Liver (tissue), 10 donors: ENCODE data around the gene HIF3A. TPM values are rescaled to one million over a fixed set of nuclear protein-coding genes. Genes with fewer than 3 reads are reported as not detected.

Source experiments
- DNase-seq: peaks from one replicate; pipeline ENCODE4 v3.0.0-alpha.2; 2017; ENCODE audit warnings: low spot score
- H3K27ac ChIP-seq, 2 donors: one replicate each; pipeline ENCODE4 v1.7.0; 2013; ENCODE audit warnings: inconsistent platforms in 2 of 2, low read length in 2 of 2, control low read depth in 1 of 2, low read depth in 1 of 2, mild to moderate bottlenecking in 1 of 2
- H3K27me3 ChIP-seq, 4 donors: one replicate each; pipeline versions ENCODE4 v1.6.1 to v1.7.0; 2013; ENCODE audit warnings: low read length in 3 of 4, inconsistent platforms in 1 of 4, mild to moderate bottlenecking in 1 of 4, moderate library complexity in 1 of 4; ENCODE audit not compliant: control insufficient read depth in 4 of 4, insufficient read depth in 4 of 4
- H3K36me3 ChIP-seq, 4 donors: one replicate each; pipeline versions ENCODE4 v1.6.1 to v1.7.0; 2013; ENCODE audit warnings: low read length in 3 of 4, mild to moderate bottlenecking in 3 of 4, low read depth in 1 of 4, moderate library complexity in 1 of 4; ENCODE audit not compliant: control insufficient read depth in 4 of 4, insufficient read depth in 3 of 4
- H3K4me1 ChIP-seq, 4 donors: one replicate each; pipeline versions ENCODE4 v1.6.1 to v1.7.0; 2013; ENCODE audit warnings: low read length in 3 of 4, mild to moderate bottlenecking in 3 of 4, moderate library complexity in 1 of 4; ENCODE audit not compliant: control insufficient read depth in 4 of 4, insufficient read depth in 4 of 4
- H3K4me3 ChIP-seq, 3 donors: one replicate each; pipeline versions ENCODE4 v1.6.1 to v1.7.0; 2013; ENCODE audit warnings: low read length in 3 of 3, control low read depth in 1 of 3, low read depth in 1 of 3, mild to moderate bottlenecking in 1 of 3
- H3K9ac ChIP-seq, 2 donors: one replicate each; pipeline ENCODE4 v1.7.0; 2013; ENCODE audit warnings: low read length in 2 of 2, mild to moderate bottlenecking in 2 of 2, moderate library complexity in 2 of 2, control low read depth in 1 of 2, low read depth in 1 of 2
- H3K9me3 ChIP-seq, 4 donors: one replicate each; pipeline versions ENCODE4 v1.6.1 to v1.7.0; 2013; ENCODE audit warnings: low read length in 3 of 4; ENCODE audit not compliant: control insufficient read depth in 4 of 4
- FOXA1 ChIP-seq: IDR thresholded peaks from 2 replicates; pipeline ENCODE4 v1.6.1; 2016; ENCODE audit warnings: antibody characterized with exemption
- MAX ChIP-seq: IDR thresholded peaks from 2 replicates; pipeline ENCODE4 v1.6.1; 2016; ENCODE audit warnings: antibody characterized with exemption
- NR2F2 ChIP-seq: IDR thresholded peaks from 2 replicates; pipeline ENCODE4 v1.6.1; 2016; ENCODE audit warnings: antibody characterized with exemption
- WGBS: extraction: QIAGEN DNeasy Blood & Tissue Kit; methylation state at CpG from one replicate; pipeline ENCODE4 v1.1.7; 2013; 5-methylcytosine and 5-hydroxymethylcytosine counted together
- polyA plus RNA-seq, 2 donors: library from polyadenylated mRNA; stranded (reverse) in 1 of 2; unstranded in 1 of 2; fragments of 200-250 nt in 1 of 2; fragments of >200 nt in 1 of 2; fragmentation: Nextera tagmentation in 1 of 2; extraction: Ambion mirVana in 1 of 2; gene quantifications; one replicate each; pipeline versions ENCODE4 v1.2.1 to v1.2.3, GENCODE V29; 2013 to 2015
- small RNA-seq: library from RNA; depleted of rRNA; stranded (forward); fragments of <200 nt; gene quantifications from one replicate; pipeline ENCODE3, GENCODE V24; 2014
- total RNA-seq, 2 donors: library from RNA; depleted of rRNA; stranded (reverse); fragments of >200 nt; gene quantifications; one replicate each; pipeline ENCODE4 v1.2.3, GENCODE V29; 2014
- donor health status: healthy.
- donor health status: healthy.
- donor health status: healthy.
- donor health status: healthy.
- donor health status: healthy.

Gene HIF3A
- total and polyA plus RNA-seq, 4 donors: 2.2 to 20.5 (median 6.8) TPM

GRCh38 chr19:46392837-46393236 is 96.0 kb downstream of the HIF3A start:
- no peaks in the 10 kb centered on the region for H3K27me3 ChIP-seq
- no peak for DNase-seq
- H3K9ac ChIP-seq: no peak overlapping the region
- WGBS: 68% methylated on average over 4 of the region's 4 CpGs
- no peak overlapping the region for H3K27ac ChIP-seq
- no peaks in the 10 kb centered on the region for H3K4me1 ChIP-seq
- H3K36me3 ChIP-seq: peaks cover 0 to 32% (median 12%) of the 10 kb centered on the region in 4 donors
- H3K4me3 ChIP-seq: no peak overlapping the region
- TF ChIP-seq FOXA1 (no peak), MAX (no peak), NR2F2 (no peak)
- H3K9me3 ChIP-seq: no peaks in the 10 kb centered on the region

Small RNA genes within 50 kb of the gene (small RNA-seq; reads per million reads assigned to genes)
- not detected for gene RNU6-924P

Other genes with a start within 250 kb of the HIF3A start
- gene IGFL3, start 172.4 kb upstream of the HIF3A start, total RNA-seq: not detected
- gene IGFL3, start 172.4 kb upstream of the HIF3A start, polyA plus RNA-seq: not detected
- gene IGFL2, start 148.8 kb upstream of the HIF3A start, total RNA-seq: under 1 TPM in 1 of 2 donors, not detected in 1; 0.08 TPM
- gene IGFL2, start 148.8 kb upstream of the HIF3A start, polyA plus RNA-seq: not detected
- not detected for gene IGFL1, start 67.3 kb upstream of the HIF3A start, total RNA-seq
- gene IGFL1, start 67.3 kb upstream of the HIF3A start, polyA plus RNA-seq: not detected
- 10 to 100 TPM; 28.1 to 50.5 TPM for gene PPP5C, start 50.0 kb downstream of the HIF3A start, total RNA-seq
- 10 to 100 TPM; 19.0 to 28.6 TPM for gene PPP5C, start 50.0 kb downstream of the HIF3A start, polyA plus RNA-seq
- gene CCDC8, start 116.5 kb downstream of the HIF3A start, total RNA-seq: 1 to 10 TPM in 1 of 2 donors, under 1 TPM in 1; 0.75 to 5.9 TPM
- gene CCDC8, start 116.5 kb downstream of the HIF3A start, polyA plus RNA-seq: under 1 TPM; 0.18 to 0.48 TPM
- under 1 TPM in 1 of 2 donors, not detected in 1; under 0.01 TPM for gene PNMA8C, start 131.9 kb downstream of the HIF3A start, total RNA-seq
- gene PNMA8C, start 131.9 kb downstream of the HIF3A start, polyA plus RNA-seq: not detected
- under 1 TPM; 0.17 to 0.93 TPM for gene PNMA8A, start 174.5 kb downstream of the HIF3A start, total RNA-seq
- gene PNMA8A, start 174.5 kb downstream of the HIF3A start, polyA plus RNA-seq: under 1 TPM in 1 of 2 donors, not detected in 1; 0.22 TPM
- gene PNMA8B, start 198.8 kb downstream of the HIF3A start, total RNA-seq: under 1 TPM; 0.51 to 0.59 TPM
- under 1 TPM; 0.15 to 0.27 TPM for gene PNMA8B, start 198.8 kb downstream of the HIF3A start, polyA plus RNA-seq